ENCODE results near the gene RBM47. TPM values are rescaled to one million over a fixed set of nuclear protein-coding genes. Genes with fewer than 3 reads are reported as not detected.
A peak's percentile ranks its signal among the peaks of the same experiment; 100 is the strongest.

Gene RBM47
- total RNA-seq, 1 experiment from 2014 or later: 70.3 TPM

DNA sequence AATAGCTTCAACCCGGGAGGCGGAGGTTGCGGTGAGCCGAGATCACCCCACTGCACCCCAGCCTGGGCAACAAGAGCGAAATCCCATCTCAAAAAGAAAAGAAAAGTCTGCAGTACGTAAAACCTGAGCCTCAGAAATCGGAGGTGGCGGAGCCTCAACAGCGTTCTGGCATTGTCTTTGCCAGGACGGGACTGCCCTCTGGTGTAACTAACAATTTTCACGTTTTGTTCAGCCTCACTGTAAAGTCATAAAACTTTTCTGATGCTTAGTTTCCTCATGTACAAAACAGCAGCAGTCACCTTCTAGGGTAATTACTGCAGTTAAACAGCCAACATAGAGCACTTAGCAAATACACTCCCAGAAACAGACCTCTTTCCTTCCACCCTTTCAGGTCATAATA lies 121.7 kb downstream of the RBM47 start:
- no peak overlapping the region for H3K4me3 Mint-ChIP-seq
- H2BK12ac ChIP-seq (ENCODE audit: insufficient read length, low read depth, low read length): no peak overlapping the region
- peaks cover 0 to 3% of the 10 kb centered on the region in 2 experiments; a peak in 2 of 4 replicates for H3K4me1 Mint-ChIP-seq
- H3K56ac ChIP-seq (ENCODE audit: insufficient read length, low read depth, low read length): no peak overlapping the region
- H3K9me3 Mint-ChIP-seq: no peaks in the 10 kb centered on the region
- H3K4me1 ChIP-seq (ENCODE audit: insufficient read depth, low read length): no peaks in the 10 kb centered on the region
- H4K5ac ChIP-seq (ENCODE audit: insufficient read length, low read depth, low read length): no peak overlapping the region
- no peak overlapping the region for H2BK20ac ChIP-seq (ENCODE audit: low read depth, low read length, poor library complexity, severe bottlenecking)
- H3T11ph ChIP-seq (ENCODE audit: low read length): no peak overlapping the region
- H3K79me1 ChIP-seq (ENCODE audit: insufficient read depth, low read depth, low read length, poor library complexity, severe bottlenecking): peaks cover 3% of the 10 kb centered on the region
- no peak overlapping the region for H3K18ac ChIP-seq (ENCODE audit: insufficient read length, low read depth, low read length)
- H4K8ac ChIP-seq (replicated peaks; ENCODE audit: insufficient read length, low read depth, low read length): no peak overlapping the region
- no peaks in the 10 kb centered on the region for H3K9me3 ChIP-seq (ENCODE audit: control insufficient read depth, low read depth, low read length)
- no peak overlapping the region for H3K27ac ChIP-seq (ENCODE audit: insufficient read length, low read depth, low read length)
- no peaks in the 10 kb centered on the region for H4K20me1 ChIP-seq (ENCODE audit: control insufficient read depth, insufficient read depth, insufficient read length)
- no peaks in the 10 kb centered on the region for H3K27me3 Mint-ChIP-seq (ENCODE audit: low read depth)
- peak; percentile 21; the same call in 1 of the 3 replicates for TF ChIP-seq CTCF (conservative IDR thresholded peaks at IDR 0.05)
- peaks cover 2% of the 10 kb centered on the region; the same call in 1 of the 2 replicates for H3K79me2 ChIP-seq (ENCODE audit: insufficient read depth, low read length)
- no peak overlapping the region for H2BK15ac ChIP-seq (ENCODE audit: low read depth, low read length)
- no peak overlapping the region for H3K23ac ChIP-seq (ENCODE audit: insufficient read length, low read depth, low read length)
- no peak overlapping the region for H3K14ac ChIP-seq (ENCODE audit: insufficient read depth, low read length)
- H3K4ac ChIP-seq (ENCODE audit: low read depth, low read length): no peak overlapping the region
- no peak for DNase-seq
- no peak overlapping the region for H3K4me2 ChIP-seq (ENCODE audit: insufficient read depth, insufficient read length, low read length)
- no peak overlapping the region for H3K9ac ChIP-seq (ENCODE audit: extremely low read depth, insufficient read length, low read length)
- peaks cover 0 to 13% (median 12%) of the 10 kb centered on the region in 3 experiments; a peak in 6 of 7 replicates for H3K36me3 Mint-ChIP-seq (ENCODE audit: insufficient read depth in 1 of 3, low read depth in 3 of 3)
- no peak overlapping the region; a peak in 2 of 7 replicates for H3K27ac Mint-ChIP-seq
- no peaks in the 10 kb centered on the region for H3K27me3 ChIP-seq (ENCODE audit: insufficient read depth, low read length)
- no peak overlapping the region for H2BK120ac ChIP-seq (ENCODE audit: low read depth, low read length, poor library complexity, severe bottlenecking)
- H2BK5ac ChIP-seq (ENCODE audit: insufficient read length, low read length): no peak overlapping the region
- H3K23me2 ChIP-seq (ENCODE audit: insufficient read length, low read depth, low read length, poor library complexity, severe bottlenecking): no peaks in the 10 kb centered on the region
- H2AFZ ChIP-seq (ENCODE audit: low read length): no peak overlapping the region
- WGBS (ENCODE audit: extremely low coverage, insufficient read length, low lambda C conversion rate): no CpG with 5 or more reads among the region's 11 CpGs
- H2AK5ac ChIP-seq (ENCODE audit: insufficient read length, low read length): no peak overlapping the region
- no peak overlapping the region for H4K91ac ChIP-seq (ENCODE audit: insufficient read length, low read depth, low read length)

Data from H9 (cell line).